GM21529 (cell line): ENCODE data around the gene NEDD4L.

ENCODE experiments used
- ATAC-seq: cut with Tn5 transposase; IDR thresholded peaks from one replicate; pipeline ENCODE4 v1.9.1; 2021; ENCODE audit not compliant: unreplicated experiment

NEDD4L gene

DNA sequence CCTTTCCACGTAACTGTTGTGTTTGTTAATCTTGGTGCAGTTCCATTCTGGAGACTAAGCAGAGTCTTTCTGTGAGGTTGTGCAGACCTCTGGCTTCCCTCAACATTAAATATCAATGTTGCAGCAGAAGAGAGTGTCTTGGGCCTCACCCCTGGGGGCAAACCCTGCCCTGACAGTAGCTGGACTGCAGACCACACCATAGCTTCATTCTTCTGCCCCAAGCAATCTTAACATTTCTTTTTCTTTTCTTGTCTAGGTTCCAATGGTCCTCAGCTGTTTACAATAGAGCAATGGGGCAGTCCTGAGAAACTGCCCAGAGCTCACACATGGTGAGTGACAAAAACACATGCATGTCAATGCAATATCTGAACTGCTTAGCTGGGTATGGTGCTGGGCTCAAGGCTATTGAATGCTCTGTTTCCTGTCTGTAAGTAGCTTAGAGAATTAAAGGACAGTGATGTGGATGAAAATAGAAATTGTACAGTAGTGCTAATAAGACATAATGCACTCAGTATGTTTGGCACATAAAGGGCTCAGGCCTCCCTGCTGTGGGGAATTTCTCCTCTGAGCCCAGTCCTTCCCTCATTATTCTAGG is 347.3 kb downstream of the NEDD4L start:
- ATAC-seq = no peak

DNA sequence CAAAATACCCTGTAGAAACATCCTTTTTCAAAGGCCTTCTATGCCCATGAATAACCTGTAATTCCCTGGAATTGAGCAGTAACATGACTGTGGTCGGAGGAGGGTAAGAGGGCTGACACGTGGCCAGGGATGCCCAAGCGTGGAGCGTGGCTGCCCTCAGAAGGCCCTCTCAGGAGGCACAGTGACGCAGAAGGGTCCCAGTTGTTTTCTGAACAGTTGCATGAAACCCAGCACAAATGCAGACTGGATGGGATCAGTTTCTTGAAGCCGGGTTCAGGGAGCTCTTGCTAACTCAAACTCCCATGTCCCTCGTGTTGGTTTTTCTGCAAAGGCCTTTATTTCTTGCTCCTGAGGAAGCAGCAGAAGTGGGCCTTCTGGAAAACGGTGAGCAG is 347.9 kb downstream of the NEDD4L start:
- ATAC-seq = no peak

DNA sequence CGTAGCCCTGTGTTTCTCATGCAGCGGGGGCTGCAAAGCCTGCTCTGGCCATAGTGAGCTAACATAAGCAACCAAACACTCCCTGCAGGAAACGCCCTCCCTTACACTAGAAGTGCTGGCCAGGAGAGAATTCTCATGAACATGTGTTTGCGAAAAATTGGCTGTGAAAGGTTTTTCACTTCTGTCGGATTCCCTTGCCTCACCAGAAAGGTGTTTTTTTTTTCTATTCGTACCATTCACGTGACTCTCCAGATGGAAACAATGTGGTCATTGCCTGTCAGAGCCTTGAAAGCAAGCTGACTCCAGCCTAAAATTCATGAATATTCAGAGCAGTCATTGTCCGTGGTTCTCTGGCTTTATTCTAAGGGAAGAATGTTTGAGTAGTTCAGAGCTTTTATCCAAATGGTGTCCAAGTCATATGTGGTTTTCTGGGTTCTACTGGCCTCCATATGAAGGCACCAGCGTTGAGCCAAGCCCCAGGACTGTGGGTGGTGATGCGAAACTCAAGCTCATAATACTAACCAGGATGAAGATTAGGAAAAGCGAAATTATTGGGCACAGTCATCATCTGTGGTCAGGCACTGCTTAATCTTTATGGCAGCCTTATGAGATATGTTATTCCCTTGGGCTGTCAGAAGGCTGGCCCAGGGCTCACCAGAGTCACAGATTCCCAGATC is 348.4 kb downstream of the NEDD4L start:
- ATAC-seq = no peak

DNA sequence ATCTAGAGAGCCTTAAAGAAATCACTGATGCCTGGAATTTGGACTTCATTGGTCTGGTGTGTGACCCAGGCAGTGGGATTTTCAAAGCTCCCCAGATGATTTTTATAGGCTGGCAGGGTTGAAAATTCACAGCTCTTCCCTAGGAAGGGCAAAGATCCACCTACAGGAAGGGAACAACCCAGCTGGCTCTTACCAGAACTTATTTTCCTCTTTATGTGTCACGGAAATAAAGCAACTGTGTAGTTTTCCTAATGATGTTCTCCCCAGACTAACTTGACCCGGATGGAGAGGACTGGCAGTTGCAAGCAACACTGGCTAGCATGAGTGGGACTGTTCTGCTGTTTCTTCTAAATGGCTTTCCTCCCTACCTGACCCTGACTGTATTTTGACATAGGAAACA is 349.3 kb downstream of the NEDD4L start:
- ATAC-seq = no peak

DNA sequence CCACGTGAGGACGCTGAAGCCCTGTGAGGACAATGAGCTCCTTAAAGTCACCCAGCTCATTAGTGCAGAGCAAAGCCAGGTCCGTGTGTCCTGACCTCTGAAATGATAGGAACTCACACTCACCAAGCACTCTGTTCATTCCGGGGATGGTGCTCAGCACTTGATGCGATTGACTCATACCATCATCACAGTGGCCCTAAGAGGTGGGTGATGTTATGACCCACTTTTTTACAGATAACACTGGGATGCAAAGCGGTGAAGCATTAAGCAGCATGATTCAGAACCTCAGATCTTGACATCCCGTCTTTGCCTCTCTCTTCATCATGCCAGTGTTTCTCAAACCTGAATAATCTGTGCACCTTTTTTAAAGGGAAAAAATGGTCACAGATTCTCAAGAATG is 350.0 kb downstream of the NEDD4L start:
- ATAC-seq = no peak

DNA sequence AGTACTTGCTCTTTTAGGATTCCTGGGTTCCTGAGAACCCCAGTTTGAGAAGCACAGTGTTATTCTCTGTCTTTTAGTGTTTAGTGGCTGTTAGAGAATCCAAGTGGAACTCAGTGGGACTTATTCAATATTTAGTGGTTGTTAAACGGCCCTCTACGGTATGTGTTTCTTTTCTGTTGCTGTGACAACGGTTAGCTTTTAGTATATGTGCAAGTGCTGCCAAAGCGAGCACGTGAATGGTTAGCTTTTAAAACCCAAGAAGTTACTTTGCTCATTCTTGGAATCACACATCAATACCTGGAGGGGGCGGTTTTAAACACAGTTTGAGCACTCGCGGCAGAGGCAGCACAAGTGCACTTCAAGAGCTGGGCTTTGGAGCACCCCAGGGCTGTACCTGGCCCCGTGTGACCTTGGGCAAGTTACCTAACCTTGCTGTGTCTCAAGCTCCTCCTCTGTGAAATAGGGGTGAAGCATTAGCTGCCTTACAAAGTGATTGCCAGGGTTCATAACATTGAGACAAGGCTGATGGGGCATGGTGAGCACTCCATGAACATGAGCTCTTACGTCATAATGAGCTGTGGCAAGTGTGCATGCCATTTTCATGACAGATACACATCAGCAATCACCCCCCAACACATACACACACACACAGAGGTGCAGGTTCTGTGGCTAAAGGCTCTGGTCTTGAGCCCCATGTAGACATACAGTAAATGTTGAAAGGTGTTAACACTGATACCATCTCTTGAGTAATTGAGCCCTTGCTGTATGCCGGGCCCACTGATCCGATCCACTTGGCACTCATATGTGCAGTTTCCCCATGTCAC is 350.8 kb downstream of the NEDD4L start:
- ATAC-seq = no peak

DNA sequence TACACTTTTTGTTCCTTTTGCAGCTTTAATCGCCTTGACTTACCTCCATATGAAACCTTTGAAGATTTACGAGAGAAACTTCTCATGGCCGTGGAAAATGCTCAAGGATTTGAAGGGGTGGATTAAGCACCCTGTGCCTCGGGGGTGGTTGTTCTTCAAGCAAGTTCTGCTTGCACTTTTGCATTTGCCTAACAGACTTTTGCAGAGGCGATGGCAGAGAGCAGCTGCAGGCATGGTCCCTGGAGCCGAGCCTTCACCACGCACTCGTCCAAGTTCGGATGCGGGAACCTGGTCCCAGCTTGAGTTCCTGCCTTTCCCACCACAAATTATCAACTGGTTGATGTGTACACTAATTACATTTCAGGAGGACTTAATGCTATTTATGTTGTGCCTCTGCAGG is 352.1 kb downstream of the NEDD4L start:
- ATAC-seq = no peak

DNA sequence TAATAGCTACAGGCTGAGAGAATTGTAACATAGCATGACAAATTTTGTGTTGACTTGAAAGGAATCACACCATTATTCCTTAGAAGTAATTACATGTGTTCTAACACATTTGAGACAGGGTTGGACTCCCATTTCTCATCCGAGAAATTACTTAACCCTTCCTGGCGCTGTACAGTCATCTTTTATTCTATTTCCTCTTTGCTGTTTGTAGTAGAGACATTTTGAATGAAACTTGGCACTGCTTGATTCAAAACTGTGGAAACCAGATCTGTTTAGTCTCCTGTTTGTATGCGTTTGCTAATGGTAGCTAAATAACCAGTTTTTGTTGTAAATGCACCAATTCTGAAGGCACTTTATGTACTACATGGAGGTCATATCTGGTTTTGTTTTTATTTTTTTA is 352.9 kb downstream of the NEDD4L start:
- ATAC-seq = no peak

DNA sequence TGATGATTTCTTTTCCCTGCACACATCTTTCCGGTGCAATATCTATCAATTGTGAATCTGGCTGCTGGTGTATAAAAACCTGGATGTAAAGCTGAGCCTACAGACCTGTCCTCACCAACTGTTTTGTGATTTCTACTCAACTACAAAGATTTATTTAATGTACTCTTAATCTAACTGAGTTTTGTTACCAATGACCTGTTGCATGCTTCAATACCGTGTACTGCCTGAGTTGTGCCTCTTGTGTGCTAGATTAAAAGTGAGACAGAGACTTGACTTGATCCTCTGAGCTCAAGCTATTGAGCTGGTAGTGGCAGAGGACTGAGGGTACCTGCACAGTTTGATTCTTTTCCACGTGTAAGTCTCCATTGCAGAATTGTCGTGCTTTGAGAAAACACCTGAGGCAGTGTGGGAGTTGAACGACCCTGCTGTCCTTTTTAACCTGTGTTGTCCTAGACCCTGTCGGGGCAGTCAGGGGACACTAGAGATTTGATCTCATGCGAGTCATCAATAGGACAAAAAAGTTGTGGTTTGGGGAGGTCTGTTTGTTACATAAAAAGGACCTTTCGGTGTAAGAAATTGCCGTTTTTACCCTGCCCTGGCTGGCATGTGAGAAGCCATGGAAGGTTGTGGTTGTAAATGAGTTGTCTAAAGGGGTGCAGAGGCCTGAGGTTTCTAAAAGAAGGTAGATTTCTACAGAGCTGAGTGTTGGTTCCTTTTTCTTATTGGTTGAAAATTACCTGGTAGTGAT is 353.5 kb downstream of the NEDD4L start:
- no peak for ATAC-seq

DNA sequence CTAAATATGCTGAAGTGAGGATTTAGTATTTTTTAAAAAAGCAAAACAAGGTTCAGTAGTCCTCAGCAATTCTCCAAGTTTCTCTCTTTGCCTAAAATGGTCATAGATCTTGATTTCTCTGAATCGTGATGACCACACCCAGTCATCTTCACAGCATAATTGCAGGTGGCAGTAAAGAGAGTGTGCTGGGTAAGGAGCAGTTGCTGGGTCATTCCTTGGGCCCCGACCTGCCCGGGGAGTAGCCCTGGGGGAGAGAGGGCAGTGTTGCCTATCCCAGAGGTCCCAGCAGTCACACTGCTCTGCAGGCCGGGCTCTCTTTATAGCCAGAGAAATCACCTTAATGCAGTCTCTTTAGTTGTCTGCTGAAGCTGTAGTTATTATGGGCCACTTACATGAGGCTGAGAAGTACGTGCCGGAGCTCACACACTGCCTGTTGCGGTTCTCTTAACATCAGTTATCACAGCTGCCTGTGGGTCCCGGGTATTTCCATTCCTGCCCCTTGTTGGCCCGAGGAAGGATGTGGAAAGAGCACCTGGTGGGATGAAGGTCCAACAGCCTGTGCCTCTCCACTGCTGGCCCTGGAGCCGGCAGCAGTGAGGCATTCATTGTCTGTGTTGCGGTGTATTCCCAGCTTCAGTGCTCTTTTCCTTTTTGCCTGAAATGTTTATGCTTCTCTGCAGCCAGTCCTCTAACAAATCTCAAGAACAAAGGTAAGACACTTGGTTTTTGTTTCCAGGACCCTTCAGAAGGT is 354.8 kb downstream of the NEDD4L start:
- no peak for ATAC-seq

DNA sequence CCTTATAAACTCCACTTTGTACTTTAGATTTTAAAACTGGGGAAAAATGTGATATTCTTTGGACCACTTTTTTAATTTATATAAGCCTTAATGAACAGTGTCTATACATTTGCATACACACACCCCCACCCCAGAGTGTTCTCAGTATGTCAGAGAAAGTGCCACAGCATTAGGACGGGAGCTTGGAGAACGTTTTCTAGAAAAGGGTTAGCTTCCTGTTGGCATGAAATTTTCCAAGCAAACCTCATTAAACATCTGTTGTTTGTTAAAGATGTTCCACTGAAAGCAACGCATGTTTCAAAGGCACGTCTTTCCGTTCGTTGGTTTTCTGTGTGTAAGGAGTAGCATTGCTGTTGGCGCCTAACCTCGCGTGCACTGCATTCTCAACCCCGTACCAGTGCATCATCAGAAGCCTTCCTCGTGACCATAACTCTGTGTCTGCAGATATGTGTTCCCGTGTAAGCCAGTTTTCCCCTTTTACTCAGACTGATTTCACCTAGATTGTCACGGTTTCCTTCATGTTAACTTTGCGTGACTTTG is 356.4 kb downstream of the NEDD4L start:
- ATAC-seq = no peak

DNA sequence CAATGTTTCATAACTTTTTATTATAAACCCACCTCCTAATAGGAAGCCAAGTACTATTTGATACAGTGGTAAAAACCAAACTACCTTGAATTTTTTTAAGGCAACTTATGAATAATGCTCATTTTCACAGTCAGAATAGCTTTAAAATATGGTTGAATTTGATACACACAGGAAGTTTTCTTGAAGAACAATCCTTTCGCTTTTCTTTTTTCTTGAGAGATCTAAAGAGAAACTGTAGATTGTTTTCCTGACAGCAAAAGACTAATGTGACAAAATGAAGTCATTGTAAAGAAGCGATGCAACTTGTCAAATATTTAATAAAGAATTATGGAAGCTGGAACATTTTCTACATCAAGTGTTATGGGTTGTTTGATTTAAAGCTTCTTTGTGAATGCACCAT is 357.2 kb downstream of the NEDD4L start:
- no peak for ATAC-seq

DNA sequence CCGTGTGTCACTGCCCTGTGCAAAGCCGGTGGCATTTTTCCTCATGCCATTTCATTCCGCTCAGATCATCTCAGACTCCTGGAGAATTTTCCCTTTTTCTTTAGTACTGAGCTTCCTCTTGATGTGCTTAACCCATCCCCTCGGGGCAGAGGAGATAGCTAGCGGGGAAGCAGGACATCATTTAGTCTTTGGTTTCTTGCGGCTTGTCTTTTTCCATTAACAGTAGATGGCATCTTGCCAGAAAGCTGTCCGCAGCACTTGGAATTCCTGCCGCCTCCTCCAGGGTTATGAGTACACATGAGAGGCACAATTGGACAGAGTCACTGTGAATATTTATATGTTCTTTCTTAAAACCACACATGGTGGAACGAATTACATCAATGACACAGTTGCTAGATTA is 358.2 kb downstream of the NEDD4L start:
- ATAC-seq = no peak

DNA sequence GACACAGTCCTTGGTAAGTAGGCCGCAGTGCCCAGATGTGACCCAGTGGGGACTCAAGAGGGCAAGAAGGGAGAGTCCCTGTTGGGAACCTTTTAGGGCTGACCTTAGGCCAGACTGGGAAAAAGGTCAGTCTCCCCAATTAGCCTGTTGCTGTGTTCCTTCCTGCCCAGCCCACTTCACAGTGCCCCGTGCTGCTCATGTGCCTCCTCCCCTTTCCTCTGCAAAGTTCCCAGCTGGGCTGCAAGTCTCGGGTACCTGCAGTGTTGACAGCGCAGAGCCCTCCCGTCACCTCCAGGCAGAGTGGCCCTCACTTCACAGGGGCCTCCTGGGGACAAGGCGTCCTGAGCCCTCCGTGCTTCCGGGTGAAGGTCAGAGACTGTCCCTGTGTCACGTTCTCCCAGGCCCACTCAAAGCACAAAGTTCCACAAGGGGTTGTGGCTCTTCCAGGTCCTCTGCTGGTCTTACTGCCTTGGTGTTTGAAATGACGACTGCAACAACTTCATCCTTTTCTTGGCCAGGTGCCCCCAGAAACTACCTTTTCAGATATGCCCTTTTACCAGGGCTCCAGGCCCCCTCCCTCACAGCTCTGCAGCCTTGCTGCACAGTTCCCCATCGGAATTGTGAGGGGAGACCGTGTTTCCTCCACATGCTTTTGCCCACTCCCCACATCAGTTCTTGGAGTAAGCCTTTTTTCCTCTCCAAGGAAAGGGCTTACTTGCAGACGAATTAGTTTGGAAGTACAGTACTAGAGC is 359.1 kb downstream of the NEDD4L start:
- ATAC-seq = no peak

DNA sequence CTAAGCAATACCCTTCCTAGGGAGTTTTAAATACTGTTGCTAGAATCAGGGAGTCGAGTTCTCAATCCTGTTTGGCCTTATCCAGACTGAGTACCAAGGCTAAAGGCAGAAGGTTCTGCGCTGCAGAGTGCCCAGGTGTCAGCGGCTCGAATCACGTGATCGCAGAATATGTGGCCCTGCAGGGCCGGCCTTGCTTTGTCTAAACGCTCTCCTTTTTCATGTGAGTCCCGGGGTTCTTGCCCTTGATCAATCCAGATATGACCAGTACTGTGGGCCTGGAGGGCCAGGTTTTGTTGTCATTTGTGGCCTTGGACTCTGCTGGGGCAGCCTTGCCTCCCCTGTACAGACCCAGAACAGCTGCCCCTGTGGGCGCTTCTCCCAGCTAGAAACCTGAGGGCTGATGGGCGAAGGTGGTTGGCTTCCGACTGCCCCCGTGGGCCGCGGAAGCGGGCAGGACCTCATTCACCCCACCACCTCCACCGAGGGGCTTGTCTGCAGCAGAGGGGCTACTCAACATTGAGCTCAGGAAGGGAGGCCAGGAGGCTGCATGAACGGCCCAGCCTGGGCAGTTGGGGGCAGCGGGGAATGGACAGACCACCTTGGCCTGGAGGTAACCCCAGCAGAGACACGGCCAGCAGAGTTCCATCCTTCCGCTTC is 359.9 kb downstream of the NEDD4L start:
- ATAC-seq = no peak

DNA sequence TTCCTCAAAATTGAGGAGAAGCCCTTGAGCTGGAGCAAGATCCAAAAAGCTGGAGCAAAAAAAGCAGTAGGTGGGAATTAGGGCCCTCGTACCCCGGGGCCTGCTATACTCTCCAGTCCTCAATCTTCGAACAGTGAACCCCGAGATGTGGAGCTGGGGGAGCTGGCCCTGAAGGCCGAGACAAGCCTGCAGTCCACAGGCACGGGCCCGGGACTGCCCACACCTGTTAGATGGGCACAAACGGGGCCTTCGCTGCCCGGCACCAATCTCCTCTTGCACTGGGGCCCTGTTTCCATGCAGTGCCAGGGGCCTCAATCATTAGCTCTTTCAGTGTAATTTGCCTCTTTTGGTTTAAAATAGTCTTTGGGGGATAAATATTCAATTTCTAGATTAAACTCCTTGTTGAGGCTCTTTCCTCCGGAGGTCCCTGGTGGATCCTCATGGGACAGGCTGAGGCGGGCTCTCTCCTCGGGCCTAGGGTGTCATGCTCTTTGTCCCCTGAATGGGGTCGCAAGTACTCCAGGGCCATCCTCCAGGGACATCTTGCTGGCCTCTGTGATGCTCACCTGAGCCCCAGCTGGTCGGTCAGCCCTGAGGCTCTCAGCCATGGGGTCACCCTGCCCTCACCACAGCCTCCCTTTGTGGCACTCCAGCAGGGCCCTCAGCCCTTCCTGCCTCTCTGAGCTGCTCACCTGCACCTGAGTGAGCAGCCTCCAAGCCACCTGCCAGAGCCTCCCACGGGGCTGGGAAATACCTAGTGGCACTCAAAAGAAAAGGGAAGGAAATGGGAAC is 361.3 kb downstream of the NEDD4L start:
- no peak for ATAC-seq

DNA sequence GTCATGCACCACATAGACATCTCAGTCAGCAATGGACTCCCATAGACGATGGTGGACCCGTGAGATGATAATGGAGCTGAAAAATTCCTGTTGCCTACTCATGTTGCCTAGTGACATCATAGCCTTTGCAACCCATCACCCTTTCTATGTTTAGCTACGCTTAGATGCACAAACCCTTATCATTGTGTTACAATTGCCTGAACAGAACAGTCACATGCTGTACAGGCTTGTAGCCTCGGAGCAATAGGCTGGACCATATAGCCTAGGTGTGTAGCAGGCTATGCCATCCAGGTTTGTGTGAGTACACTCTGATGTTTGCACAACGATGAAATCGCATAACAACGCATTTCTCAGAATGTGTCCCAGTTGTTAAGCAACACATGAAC is 363.2 kb downstream of the NEDD4L start:
- ATAC-seq = no peak

DNA sequence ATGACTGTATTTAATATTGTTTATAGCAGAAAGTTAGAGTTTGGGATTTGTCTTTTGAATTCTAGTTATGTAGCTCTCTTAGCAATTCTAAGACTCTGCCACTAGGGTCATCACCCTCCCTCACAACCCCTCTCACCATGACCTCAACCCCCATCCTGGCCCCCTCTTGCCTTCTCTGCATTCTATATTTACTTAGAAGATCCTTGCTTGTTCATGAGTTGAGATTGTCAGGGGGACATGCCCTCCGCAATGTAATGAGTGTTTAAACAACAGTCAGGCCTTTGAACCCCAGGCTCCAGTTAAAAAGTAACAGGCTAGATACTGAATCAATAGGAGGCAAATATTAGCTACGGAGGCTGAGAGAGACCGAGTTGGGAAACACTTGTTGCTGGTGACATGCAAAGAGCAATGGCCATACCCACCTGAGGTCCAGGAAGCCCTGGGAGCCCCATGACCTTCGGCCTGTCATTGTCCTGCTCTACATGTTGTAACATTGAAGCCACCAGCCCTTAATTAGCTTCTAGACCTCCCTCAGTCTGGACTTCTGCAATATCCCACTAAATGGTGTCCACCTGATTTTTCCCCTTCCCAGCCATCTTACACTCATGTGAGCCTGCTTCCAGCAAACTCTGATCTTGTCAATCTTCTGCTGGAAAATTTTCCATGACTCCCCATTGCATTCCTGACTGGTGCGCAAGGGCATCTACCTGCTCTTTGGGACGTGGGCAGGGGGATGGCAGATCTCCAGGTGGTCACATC is 363.8 kb downstream of the NEDD4L start:
- ATAC-seq = no peak
